HepG2 (cell line): Measurements from ENCODE around the gene PPARA. TPM values are rescaled to one million over a fixed set of nuclear protein-coding genes. Genes with fewer than 3 reads are reported as not detected.

Experiments used
- ZNF121 ChIP-seq: sonication (generic); formaldehyde crosslinking; IDR thresholded peaks from 2 replicates; pipeline ENCODE4 v1.5.0; 2020; ENCODE audit warnings: mild to moderate bottlenecking, missing genetic modification reagents
- ZNF570 ChIP-seq: sonication (generic); formaldehyde crosslinking; IDR thresholded peaks from 2 replicates; pipeline ENCODE4 v1.4.0; 2020; ENCODE audit warnings: mild to moderate bottlenecking, missing genetic modification reagents, borderline replicate concordance
- polyA plus RNA-seq, 8 experiments: library from polyadenylated mRNA; depleted of rRNA in 3 of 8; stranded (reverse) in 7 of 8; unstranded in 1 of 8; fragments of >200 nt; fragmentation: Illumina TruSeq in 4 of 8; extraction: Trizol in 4 of 8; gene quantifications; 2 replicates each; pipeline versions ENCODE4 v1.2.1 to v1.2.3, GENCODE V29; 2011 to 2016; ENCODE audit warnings: low read depth in 4 of 8, missing spikeins in 1 of 8, mixed read lengths in 1 of 8; ENCODE audit not compliant: insufficient read depth in 1 of 8
- total RNA-seq, 5 experiments: library from RNA; depleted of rRNA; stranded (reverse); fragments of >200 nt; fragmentation: Illumina TruSeq; extraction: Trizol; gene quantifications; 2 replicates each; pipeline ENCODE4 v1.2.3, GENCODE V29; 2016; ENCODE audit warnings: low read depth in 1 of 5
- TF ChIP-seq, protein P1 (sequence below), 2 experiments: fragments of 450-650 bp in 1 of 2; sonication (generic) in 1 of 2; formaldehyde crosslinking in 1 of 2; IDR thresholded peaks; 2 replicates each; pipeline versions ENCODE4 v1.6.1 to v1.8.0; 2016 to 2022; ENCODE audit warnings: antibody characterized with exemption in 1 of 2, mild to moderate bottlenecking in 1 of 2, missing genetic modification reagents in 1 of 2
- TF ChIP-seq, protein P2 (sequence below): sonication (generic); IDR thresholded peaks from 2 replicates; pipeline ENCODE4 v1.6.1; 2016; ENCODE audit warnings: low read depth, borderline replicate concordance

Gene PPARA
- total and polyA plus RNA-seq, 2 of the 13 experiments (the other 11 are each of a cell fraction or from before 2014, with no cell fraction given): 18.2 to 24.7 TPM

DNA sequence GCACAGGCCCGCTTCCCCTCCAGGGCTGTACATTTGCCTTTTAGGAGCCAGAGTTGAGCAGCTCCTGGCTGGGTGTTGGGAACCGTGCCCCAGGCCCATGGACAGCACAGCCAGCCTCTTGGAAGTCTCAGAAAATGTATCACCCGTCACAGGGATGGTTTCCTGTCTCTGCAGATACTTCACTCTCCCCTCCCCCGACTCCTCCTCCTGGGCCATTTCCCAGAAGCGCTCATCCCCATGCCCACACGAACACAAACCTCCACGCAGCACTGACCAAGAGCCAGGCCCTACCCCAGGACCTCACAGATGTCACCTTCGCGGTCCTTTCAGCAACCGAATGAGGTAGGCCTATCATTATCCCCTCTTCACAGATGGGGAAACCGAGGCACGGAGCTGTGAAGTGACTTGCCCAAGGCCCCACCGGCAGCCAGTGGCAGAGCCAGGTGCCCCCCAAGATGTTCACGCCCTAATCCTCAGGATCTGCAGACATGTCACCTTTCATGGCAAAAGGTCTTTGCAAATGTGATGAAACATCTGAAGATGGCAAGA is 13.0 kb upstream of the PPARA start (continued):
- TF ChIP-seq, protein P1, sequence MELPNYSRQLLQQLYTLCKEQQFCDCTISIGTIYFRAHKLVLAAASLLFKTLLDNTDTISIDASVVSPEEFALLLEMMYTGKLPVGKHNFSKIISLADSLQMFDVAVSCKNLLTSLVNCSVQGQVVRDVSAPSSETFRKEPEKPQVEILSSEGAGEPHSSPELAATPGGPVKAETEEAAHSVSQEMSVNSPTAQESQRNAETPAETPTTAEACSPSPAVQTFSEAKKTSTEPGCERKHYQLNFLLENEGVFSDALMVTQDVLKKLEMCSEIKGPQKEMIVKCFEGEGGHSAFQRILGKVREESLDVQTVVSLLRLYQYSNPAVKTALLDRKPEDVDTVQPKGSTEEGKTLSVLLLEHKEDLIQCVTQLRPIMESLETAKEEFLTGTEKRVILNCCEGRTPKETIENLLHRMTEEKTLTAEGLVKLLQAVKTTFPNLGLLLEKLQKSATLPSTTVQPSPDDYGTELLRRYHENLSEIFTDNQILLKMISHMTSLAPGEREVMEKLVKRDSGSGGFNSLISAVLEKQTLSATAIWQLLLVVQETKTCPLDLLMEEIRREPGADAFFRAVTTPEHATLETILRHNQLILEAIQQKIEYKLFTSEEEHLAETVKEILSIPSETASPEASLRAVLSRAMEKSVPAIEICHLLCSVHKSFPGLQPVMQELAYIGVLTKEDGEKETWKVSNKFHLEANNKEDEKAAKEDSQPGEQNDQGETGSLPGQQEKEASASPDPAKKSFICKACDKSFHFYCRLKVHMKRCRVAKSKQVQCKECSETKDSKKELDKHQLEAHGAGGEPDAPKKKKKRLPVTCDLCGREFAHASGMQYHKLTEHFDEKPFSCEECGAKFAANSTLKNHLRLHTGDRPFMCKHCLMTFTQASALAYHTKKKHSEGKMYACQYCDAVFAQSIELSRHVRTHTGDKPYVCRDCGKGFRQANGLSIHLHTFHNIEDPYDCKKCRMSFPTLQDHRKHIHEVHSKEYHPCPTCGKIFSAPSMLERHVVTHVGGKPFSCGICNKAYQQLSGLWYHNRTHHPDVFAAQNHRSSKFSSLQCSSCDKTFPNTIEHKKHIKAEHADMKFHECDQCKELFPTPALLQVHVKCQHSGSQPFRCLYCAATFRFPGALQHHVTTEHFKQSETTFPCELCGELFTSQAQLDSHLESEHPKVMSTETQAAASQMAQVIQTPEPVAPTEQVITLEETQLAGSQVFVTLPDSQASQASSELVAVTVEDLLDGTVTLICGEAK (IDR thresholded peaks at IDR 0.05): no peak
- TF ChIP-seq, protein P1 (CRISPR knock-in tag; IDR thresholded peaks at IDR 0.05): no peak
- TF ChIP-seq, protein P2, sequence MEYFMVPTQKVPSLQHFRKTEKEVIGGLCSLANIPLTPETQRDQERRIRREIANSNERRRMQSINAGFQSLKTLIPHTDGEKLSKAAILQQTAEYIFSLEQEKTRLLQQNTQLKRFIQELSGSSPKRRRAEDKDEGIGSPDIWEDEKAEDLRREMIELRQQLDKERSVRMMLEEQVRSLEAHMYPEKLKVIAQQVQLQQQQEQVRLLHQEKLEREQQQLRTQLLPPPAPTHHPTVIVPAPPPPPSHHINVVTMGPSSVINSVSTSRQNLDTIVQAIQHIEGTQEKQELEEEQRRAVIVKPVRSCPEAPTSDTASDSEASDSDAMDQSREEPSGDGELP: no peak
- no peak for TF ChIP-seq ZNF121 (CRISPR knock-in tag)
- no peak for TF ChIP-seq ZNF570 (CRISPR knock-in tag)
